NCI-H1694 (cell line): ENCODE measurements around the gene PRKAG2.

ENCODE experiments used
- DNase-seq: peaks from one replicate; lab custom pipeline; 2025; lab: John Stamatoyannopoulos, UW

Gene PRKAG2

DNA sequence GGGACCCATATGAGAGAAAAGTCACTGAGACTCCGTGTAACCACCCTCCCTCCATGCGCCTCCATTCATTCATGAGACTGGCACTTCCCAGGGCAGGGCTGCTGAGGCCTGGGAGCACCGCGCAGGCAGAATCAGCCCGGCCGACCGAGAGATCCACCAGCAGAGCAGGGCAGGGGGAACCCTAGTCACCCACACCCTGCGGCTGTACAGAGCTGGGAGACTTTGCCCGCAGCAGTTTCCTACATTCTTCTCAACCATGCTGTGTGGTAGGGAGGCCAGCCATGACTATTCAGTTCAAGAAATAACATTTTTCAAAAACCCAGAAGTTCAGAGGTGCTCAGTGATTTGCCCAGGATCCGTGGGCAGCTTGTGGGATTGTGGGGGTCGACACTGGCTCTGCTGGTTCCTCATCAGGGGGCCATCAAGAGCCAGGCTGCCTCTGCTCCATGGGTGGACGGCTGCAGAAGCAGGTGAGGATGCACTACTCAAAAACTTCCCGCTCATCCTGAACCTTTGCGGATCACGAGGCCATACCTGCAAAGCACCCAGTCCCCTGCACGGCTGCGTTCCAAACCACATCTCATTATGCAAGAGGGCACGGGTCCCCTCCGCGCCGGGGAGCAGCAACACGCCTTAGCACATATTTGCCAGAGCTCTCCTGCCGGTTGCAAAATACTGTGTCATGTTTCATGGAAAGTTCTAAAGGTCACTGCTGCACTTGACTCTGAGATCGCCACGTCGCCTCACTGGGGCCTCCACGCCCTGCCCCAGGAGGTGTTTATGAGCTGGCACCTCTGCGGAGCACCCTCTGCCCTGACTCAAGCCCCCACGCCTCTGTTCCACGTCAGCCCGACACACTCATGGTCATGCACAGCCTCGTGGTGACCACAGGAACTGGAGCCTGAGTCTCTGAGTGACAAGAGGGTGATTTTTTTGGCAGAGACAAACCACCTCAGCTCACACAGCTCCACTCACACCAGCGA lies 132.0 kb downstream of the PRKAG2 start:
- no peak for DNase-seq

DNA sequence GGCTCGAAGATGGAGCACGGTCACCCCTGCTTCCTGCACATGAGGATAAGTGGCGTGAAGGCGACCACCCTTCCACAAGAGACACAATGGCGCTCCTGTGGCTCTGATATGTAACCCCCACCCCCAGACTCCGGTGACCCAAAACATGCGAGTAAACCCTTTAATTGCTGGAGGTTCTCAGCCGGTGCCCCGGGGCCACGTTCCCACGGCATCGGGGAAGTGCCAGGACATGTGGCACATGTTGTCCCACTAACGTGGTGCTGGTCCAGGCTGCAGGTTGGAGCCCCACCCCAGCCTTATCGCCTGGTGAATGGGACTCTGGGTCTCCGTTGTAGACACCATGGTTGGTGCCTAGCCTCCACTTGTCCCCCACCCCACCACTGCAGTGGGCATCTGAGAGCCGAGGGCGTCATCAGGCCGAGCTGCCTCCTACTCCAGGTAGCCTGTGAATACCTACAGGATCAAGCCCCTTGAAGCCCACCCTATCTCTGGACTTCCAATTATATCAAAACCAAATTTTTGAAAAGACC lies 132.8 kb downstream of the PRKAG2 start:
- DNase-seq = no peak

DNA sequence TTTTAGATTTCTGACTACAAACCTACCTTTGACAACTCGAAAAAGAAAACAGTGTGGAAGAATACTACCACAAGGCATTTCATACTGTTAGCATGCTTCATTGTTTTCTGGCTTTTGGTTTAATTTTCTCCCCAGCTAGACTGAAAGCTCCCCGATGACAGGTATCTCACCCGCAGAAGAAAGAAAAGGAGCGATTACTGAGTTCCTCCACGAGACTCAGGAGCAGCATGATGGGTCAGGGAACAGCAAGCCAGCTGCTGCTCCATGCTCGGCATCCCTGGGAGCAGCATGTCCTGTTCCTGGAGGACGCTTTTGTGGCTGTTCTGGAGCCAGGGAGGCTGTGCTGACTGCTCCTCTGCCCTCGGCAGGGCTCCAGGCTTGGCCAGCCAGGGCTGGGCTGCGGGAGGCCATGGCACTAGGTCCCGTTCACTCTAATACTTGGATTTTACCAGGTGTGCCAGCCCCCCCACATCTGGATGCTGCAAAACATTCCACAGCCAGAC lies 133.4 kb downstream of the PRKAG2 start:
- no peak for DNase-seq

DNA sequence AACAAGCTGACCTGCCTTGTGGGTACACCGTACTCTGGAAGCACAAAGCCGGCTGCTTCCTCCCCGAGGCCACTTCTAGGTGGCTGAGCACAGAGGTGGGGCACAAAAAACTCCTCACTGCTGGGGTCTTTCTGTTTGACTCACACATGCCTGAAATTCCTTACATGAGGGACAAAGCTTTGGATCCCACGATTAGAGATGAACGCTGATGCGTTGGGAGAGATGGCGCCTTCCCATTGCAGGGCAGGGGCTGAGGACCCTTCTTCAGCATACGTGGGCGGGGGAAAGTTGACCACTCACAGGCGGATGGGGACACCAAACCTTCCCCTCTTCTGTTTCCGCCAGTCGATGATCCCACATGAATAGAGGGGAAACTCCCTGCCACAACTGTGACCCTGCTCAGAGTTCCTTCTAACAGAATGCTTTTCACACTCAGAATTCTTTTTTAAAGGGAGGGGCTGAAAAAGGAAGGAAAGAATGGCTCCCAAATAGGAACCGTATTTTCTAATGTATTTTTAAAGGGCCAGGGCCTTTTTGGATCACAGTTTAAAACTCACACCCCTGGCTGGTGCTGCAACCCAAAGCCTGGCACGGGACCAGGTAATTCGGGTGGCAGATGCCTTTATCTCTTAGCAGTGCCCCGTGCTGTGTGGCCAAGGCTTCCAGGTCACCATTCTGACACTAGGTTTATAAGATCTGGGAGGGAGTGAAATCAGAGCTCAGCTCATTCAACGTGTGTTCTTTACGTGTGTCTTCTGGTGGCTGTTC lies 134.0 kb downstream of the PRKAG2 start:
- no peak for DNase-seq

DNA sequence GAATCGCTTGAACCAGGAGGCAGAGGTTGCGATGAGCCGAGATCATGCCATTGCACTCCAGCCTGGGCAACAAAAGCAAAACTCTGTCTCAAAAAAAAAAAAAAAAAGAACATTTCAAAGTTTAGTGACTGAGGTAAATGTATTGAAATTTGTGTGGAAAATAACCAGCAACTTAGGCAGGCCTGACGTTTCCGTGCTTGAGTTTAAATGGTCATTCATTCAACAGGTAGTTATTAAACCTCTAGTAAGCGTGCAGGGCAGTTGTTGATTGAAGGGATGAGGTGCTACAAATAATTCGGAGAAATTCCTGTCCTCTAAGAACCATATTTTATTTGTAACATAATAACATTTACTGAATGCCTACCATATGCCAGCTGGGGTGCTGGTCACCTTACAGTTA lies 135.3 kb downstream of the PRKAG2 start:
- no peak for DNase-seq

DNA sequence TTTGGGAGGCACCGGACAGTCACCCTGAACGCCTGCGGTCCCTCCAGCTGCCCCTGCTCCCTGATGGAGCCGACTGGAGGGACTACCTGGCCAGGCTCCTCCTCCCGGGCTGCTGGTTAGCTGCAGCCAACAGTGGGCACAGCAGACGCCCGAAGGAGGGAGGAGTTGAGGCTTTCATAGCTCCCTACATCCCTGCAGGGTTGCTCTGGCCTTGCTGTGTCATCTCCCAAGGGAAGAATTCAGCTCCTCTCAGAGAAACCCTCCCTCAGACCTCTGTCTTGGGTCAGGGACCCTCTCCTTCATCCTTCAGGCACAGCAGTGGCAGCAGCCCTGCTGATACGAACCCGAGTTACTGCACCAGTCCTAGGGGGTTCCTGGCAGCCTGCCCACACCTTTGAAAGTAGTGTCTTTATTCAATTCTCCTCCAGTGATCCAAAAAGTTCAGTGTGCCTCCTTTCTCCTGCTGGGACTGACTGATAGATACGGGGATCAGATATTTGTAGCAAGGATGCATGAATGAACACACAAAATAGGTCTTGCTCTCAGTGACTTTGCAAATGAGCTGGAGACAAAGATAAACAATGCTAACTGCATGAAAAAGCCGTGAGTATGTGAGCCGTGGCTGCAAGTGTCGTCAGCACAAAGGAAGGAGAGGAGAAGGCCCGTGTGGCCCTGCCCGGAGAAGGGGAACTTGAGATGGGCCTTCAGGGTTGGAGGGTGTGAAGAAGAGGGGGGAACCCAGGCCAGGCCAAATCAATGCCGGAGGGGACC lies 136.6 kb downstream of the PRKAG2 start:
- no peak for DNase-seq

DNA sequence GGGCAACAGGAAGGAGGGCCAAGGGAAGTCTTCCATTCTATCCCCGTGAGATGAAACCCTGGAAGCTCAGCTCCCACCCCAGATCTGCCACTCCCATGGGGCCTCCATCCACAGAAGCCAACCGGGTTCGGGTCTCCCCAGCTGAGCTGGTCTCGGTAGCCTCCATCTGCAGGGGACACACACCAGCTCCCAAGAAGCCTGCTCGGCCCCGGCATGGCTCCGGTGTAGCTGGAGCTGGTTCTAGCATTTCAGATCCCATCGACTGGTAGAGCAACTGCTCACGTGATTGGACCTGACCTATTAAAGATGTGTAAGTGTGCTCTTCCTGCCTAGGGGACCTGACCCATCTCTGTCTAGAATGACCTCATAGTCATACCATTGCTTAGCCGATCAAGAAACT lies 138.0 kb downstream of the PRKAG2 start:
- DNase-seq = no peak

DNA sequence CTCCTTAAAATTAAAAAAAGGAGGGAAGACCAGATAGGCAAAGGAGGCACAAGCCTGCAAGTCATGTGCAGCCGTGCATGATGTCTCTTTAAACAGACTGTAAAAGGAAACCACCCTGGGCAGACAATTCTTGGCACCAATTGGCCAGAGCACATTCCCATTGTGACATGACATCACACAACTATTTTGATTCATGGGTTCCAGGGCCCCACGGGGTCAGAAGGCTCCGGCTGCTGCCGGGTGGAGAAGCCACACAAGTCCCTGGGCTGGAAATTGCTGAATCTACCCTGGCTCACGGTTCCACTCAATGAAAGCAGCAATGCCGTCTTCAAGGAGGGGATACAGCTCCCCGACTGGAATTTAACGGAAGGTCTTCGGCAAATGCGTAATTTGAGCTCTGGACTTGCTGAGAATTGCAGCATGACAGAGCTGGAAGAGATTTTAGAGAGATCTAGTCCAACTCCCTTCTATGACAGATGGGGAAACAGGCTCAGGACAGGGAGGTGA lies 140.5 kb downstream of the PRKAG2 start:
- no peak for DNase-seq

DNA sequence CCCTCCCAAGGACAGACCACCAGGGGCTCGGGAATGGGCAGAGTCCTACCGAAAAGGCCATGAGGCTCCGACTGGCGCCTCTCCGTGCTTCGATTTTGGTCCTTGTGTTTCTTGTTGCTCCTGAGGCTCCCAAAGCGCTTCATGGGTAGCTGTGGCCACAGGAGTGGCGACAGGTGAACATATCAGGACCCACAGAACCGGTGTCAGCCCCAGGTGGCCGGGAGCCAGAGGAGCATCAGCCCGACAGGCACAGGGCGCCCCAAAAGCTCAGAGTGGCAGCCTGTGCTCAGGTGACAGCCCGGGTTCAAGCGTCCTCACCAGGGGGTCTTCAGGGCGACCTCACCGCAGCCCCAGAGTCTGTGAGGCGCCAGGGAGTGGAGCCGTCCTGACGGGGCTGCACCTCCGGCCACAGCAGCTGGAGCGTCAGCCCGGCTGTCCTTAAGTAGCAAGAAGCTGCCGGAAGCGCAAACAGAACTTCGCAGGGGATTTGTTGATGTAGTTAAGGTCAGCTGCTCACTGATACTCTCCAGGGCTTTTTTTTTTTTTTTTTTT lies 141.0 kb downstream of the PRKAG2 start:
- DNase-seq = no peak

DNA sequence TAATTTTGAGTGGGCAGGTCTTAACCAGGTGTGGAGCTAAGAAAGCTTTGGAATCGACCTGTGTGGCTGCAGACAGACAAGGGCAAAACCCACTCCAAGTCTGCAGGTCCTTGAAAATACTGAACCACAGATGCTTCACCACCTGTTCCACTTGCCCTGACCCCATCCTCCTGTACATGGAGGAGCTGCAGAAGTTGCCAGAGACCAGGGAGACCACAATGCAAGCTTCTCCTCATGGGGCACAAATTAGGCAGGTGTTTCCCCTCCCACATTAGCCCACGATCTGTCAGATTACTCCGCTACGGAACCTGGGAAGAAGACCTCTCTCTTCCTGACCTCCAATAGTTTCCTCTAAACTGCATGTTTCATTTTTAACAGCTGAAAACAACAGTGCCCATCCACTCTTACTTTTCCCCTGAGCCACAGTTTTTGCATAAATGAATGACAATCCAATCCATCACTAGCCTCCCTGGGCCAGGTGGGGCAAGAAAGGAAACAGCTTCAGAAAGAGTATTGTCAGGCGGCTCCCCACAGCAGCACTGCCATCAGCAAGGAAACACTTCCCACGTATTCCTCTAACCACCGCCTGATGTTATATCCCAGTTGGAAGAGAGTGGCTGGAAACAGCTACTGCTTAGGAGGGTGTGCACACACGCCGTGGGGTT lies 141.6 kb downstream of the PRKAG2 start:
- no peak for DNase-seq

DNA sequence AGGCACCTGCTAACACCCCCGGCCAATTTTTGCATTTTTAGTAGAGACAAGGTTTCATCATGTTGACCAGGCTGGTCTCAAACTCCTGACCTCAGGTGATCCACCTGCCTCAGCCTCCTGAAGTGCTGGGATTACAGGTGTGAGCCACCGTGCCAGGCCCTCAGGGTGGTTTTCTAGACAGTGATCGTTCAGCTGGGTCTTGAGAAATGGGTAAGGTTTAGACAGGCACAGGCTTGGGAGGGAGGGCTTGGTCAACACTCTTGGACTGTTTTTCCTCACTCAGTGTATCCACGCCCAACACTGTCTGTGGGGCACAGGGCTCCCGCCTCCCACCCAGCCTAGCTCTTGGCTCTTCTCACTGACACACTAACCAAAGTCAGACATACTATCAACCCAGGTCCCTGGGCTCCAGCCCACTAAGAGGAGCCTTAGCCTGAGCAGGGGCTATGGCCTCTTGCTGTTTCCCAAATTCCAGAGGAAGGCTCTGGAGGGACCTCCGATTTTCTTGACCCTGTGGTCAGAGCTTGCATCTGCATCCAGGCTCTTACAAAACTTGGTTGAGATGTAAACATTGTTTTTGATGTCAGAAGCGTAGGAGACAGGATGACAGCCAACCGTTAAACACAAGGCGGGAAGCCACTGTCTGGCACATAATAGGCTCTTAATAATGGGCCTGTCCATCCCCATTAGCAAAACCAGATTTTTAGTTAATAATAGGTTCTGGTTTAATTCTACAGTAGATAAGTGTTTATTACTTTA lies 143.9 kb downstream of the PRKAG2 start:
- no peak for DNase-seq

DNA sequence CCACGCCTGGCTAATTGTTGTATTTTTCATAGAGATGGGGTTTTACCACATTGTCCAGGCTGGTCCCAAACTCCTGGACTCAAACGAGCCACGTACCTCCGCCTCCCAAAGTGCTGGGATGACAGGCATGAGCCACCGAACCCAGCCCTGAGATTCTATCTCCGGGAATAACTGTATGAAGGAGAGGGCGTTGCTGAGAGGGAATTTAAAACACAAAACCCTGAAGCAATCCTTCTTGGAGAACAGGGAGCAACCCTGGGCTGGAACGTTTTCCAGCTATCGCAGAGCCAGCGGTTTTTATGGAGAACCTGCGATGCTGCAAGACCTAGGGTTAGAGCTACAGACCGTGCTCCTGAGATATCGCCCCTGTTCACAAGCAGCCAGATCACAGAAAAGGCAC lies 144.6 kb downstream of the PRKAG2 start:
- no peak for DNase-seq

DNA sequence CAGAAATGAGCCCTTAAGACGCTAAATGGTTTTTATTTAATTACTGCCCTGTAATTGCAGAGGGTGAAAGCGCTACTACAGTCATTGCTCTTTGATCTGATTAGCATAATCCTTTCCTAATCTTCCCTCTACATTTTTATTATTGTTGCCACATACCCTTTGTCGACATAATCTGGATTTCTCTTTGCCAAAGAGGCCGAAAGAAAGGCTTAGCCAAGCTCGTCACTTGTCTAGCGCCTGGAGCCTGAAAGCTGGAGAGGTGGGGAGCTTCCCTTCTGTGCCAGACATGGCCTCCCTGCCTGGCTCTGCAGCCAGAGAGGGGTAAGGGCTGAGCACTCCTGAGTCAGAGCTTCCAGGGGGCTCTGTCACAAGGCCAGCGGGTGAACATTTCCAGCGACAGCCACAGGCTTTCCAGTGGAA lies 145.9 kb downstream of the PRKAG2 start:
- DNase-seq = no peak

DNA sequence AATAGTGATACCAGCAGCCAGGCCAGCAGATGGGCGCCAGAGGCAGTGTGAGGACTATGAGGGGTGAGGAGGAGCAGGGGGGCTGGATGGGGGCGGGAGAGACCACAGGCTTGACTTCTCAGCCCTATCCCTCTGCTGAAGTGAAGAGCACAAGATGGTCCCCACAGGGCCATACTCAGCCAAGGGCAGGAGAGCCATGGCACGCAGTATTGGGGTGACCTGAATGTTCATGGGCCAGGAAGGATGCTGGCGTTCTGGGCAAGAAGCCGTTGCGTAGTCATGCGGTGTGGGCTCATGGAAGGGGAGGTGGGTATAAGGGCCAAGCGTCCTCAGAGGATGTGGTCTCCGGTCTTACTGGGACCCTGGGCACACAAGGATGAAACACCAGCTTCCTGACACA lies 146.3 kb downstream of the PRKAG2 start:
- DNase-seq = no peak

DNA sequence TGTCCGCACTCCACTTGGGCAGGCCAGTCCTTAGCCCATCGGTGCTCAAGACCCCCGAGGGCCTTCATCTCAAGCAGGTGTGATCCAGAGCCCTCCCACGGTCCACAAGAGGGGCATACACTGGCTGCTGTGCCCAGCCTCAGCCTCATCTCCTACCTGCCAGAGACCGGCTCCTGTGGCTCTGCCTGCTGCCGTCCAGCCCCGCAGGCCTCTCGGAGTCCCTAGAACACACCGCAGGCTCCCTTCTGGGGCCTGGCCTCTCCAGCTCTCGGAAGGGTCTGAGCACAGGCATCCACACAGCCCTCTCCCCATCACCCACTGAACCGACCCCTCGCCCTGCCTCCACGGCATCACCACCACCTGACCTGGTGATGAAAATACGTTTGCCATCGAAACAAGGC lies 147.4 kb downstream of the PRKAG2 start:
- DNase-seq = no peak

DNA sequence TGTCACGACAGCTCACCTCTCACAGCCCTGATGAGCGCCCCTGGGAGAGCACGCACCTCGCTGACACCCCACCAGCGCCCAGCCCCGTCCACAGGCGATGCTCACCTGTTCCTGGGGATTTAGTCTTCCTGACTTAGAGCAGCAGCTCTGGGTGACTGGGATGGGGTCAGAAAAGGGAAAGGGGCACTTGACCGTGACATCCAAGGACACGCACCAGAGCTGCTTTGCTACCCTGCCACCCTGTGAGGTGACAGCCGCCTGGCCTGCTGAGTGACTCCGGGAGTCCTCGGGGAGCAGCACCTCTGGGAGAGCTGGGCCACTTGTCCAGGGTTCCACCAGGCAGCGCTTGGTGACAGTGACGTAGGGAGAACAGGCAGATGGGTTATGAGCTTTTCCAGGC lies 148.2 kb downstream of the PRKAG2 start:
- no peak for DNase-seq

DNA sequence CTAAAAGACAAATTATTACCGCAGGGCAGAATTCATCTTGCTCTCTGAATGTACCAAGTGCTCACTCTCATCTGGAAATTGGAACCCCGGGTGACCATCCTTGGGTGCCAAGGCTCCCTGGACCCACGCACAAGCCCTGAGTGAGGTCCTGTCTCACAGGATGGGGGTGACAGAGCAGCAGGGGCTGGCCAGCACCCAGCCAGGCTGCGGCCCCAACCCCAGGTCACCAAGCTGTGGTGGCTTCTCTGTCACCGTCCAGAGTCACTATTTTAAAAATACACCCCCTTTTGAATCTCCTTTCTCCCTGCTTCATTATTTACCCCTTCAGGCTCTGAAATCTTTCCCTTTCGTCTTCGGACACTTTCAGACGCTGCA lies 148.6 kb downstream of the PRKAG2 start:
- DNase-seq = no peak

DNA sequence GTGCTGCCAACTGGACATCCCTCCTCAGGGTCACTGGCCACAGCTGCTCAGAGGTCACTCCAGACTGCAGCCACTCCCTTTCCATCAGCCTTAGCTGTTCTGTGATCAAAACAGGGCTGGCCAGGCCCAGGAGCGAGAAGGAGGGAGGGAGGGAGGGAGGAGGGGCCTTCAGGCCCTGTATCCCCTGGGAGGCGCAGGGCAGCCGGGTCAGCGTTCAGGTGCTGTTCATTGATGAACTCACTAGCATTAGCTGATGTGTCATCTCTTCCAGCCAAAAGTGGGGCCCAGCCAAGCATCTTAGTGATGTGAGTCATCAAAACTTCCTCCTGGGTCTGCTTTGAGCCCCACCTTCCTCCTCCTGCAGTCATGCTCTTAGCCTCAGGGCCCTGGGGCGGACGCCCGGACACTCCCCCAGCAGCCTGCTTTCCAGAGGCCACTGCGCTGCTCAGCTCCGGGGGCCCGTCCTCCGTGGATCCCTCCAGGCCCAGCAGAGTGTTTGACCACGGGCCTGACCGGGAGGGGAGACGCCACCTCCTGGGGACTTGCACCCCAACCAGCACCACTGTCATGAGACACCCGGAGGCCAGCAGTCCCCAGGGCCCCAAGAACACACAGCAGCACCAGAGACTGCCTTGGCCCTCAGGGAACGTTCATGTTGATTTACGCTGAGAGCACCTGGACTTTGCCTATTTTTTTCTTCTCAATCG lies 149.2 kb downstream of the PRKAG2 start:
- no peak for DNase-seq
